AG04449 (cell line): ENCODE data around the gene EYA4.

Experiments
- CTCF ChIA-PET: fragments of 350-600 bp; formaldehyde crosslinking; extraction: SDS; loops from one replicate; lab custom pipeline; 2021; ENCODE audit warnings: antibody characterized with exemption; lab: Yijun Ruan, JAX
- POLR2A ChIA-PET: fragments of 400-600, 350-600 bp; formaldehyde crosslinking; extraction: SDS; loops from one replicate; lab custom pipeline; 2020; ENCODE audit warnings: antibody characterized with exemption, inconsistent platforms; lab: Yijun Ruan, JAX
- DNase-seq: peaks from one replicate; pipeline ENCODE4 v3.0.0-alpha.2; 2010; ENCODE audit warnings: low read depth, low spot score
- H3K4me3 ChIP-seq: 2 replicates; pipeline ENCODE4 v1.5.1; 2011; ENCODE audit warnings: low read depth, mild to moderate bottlenecking, control low read depth, low read length
- CTCF ChIP-seq: IDR thresholded peaks from one replicate; pipeline ENCODE4 v1.5.1; 2011; ENCODE audit warnings: mild to moderate bottlenecking, moderate library complexity, low read length, control low read depth, inconsistent platforms; ENCODE audit not compliant: insufficient read depth; ENCODE audit errors: missing control alignments

EYA4 gene

DNA sequence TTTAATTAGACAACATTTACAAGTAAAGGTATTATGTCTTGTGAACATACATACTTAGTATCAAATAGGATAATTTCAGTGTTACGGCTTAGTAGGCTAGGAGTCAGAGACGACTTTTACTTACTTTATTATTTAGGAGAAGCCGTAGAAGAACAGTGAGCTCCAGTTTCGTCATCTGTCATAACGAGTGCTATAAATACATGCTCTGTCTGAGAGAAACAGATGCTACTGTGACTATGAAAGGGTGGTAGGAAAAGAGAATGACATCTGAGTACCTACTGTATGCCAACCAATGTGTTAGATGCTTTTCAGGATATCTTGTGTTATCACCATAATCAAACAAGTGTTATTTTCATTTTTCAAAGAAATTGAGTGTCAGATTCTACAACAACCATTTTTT lies 119.0 kb downstream of the EYA4 start:
- no peak for DNase-seq
- H3K4me3 ChIP-seq: no peak overlapping the region
- ChIA-PET POLR2A (no interaction called here), CTCF (no interaction called here)
- TF ChIP-seq CTCF: no peak

- ChIA-PET POLR2A (no interaction called here), CTCF (no interaction called here)
- no peak overlapping the region for H3K4me3 ChIP-seq
- DNase-seq: no peak
- TF ChIP-seq CTCF: no peak
Observed at GRCh38 chr6:133362813-133363212, 121.7 kb downstream of the EYA4 start.

DNA sequence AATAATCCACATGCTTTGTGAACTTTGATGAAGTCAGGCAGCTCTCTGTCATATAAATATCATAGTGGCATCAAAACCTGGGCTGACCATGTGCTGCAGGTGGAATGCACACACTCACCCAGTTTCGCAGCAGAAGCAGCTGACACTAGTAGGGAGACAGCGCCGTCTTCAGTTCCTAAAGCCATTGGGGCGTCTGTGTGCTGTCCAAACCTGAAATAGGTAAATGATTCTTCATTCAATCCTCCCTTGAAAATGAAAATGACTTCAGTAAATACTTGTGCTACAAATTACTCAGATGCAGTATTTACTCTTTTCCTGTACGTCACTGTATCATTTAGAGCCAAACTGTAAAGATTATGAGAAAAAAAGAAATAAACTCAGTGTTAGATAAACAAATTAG lies 127.5 kb downstream of the EYA4 start:
- no peak for TF ChIP-seq CTCF
- ChIA-PET CTCF (no interaction called here), POLR2A (no interaction called here)
- no peak for DNase-seq
- H3K4me3 ChIP-seq: no peak overlapping the region

DNA sequence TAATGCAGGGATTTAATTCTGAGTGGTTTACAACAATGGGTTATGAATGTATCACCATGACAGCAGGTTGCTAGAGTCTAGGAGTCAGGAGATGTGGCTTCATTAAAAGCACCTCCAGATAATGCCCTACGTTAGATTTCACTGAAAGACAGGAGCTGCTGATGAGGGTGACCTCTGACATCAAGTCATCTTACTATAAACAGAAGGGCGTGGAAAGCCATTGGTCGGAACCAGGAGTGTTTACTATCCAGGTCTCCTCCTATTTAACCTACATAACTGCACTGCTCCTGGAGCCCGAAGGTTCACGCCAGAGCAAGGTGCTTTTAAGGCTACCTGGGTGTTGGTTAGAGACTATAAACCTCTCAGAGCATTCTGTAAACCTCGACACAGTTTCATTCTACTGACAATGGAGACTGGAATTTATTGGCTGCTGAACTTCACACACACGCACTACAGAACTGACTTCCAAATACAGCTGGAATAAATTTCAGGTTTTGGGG lies 128.7 kb downstream of the EYA4 start:
- ChIA-PET POLR2A (no interaction called here), CTCF (no interaction called here)
- no peak overlapping the region for H3K4me3 ChIP-seq
- no peak for DNase-seq
- TF ChIP-seq CTCF: no peak

- ChIA-PET POLR2A (no interaction called here), CTCF (no interaction called here)
- TF ChIP-seq CTCF: no peak
- H3K4me3 ChIP-seq: no peak overlapping the region
- DNase-seq: no peak
Observed at GRCh38 chr6:133376743-133377142, 135.6 kb downstream of the EYA4 start.

GRCh38 chr6:133377219-133377618 lies 136.1 kb downstream of the EYA4 start:
- DNase-seq: no peak
- POLR2A ChIA-PET: no interaction called here
- no peak overlapping the region for H3K4me3 ChIP-seq
- CTCF ChIA-PET: no interaction called here
- no peak for TF ChIP-seq CTCF
